ENCODE results near the gene OTULINL.

The OTULINL gene

DNA sequence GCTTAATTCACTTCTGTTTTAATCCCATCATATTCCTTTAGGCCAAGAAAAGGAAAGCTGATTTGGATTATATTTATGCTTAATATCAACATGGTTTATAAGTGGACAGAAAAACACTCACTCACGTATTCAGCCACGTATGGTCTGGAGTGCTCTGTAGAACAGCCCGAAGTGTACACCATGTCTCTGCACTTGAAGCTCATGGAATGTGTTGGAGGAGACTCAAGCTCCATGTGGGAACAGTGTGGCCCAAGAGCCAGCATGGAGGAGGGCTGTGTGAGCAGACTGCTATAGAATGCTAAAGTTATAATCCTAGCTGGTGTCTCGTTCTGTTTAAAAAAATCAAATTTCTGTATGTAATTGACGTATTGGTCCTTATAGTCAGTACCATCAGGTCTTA, 32.9 kb downstream of the OTULINL start:
- no peak overlapping the region for H3K4me2 ChIP-seq (ENCODE audit: low read depth, low read length, poor library complexity, severe bottlenecking)
- no peaks in the 10 kb centered on the region for H3K9me3 ChIP-seq (ENCODE audit: insufficient read depth, low read length)
- H3K9ac ChIP-seq (ENCODE audit: low read length), result no peak overlapping the region
- no peaks in the 10 kb centered on the region for H3K9me2 ChIP-seq (replicated peaks; ENCODE audit: insufficient read depth, low read length)
- H3K4me3 ChIP-seq (ENCODE audit: insufficient read depth, low read length, poor library complexity, severe bottlenecking), result no peak overlapping the region
- H3K27ac ChIP-seq (ENCODE audit: low read depth, low read length), result no peak overlapping the region
- no peaks in the 10 kb centered on the region for H3K36me3 ChIP-seq (ENCODE audit: low read length)
- H4K20me1 ChIP-seq (ENCODE audit: low read depth, low read length), result no peaks in the 10 kb centered on the region
- no peaks in the 10 kb centered on the region for H3F3A ChIP-seq (ENCODE audit: insufficient read depth)
- no peak for TF ChIP-seq EZH2phosphoT487 (conservative IDR thresholded peaks at IDR 0.05; ENCODE audit: low read length)
- TF ChIP-seq, protein P1, sequence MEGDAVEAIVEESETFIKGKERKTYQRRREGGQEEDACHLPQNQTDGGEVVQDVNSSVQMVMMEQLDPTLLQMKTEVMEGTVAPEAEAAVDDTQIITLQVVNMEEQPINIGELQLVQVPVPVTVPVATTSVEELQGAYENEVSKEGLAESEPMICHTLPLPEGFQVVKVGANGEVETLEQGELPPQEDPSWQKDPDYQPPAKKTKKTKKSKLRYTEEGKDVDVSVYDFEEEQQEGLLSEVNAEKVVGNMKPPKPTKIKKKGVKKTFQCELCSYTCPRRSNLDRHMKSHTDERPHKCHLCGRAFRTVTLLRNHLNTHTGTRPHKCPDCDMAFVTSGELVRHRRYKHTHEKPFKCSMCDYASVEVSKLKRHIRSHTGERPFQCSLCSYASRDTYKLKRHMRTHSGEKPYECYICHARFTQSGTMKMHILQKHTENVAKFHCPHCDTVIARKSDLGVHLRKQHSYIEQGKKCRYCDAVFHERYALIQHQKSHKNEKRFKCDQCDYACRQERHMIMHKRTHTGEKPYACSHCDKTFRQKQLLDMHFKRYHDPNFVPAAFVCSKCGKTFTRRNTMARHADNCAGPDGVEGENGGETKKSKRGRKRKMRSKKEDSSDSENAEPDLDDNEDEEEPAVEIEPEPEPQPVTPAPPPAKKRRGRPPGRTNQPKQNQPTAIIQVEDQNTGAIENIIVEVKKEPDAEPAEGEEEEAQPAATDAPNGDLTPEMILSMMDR (IDR thresholded peaks at IDR 0.05; ENCODE audit: insufficient read depth, low read length, poor library complexity, severe bottlenecking), result no peak
- H2AFZ ChIP-seq (ENCODE audit: low read depth, low read length, severe bottlenecking), result no peak overlapping the region
- no peaks in the 10 kb centered on the region for H3K27me3 ChIP-seq (ENCODE audit: low read length)
- H3K79me2 ChIP-seq (ENCODE audit: insufficient read depth, low read length), result no peaks in the 10 kb centered on the region

DNA sequence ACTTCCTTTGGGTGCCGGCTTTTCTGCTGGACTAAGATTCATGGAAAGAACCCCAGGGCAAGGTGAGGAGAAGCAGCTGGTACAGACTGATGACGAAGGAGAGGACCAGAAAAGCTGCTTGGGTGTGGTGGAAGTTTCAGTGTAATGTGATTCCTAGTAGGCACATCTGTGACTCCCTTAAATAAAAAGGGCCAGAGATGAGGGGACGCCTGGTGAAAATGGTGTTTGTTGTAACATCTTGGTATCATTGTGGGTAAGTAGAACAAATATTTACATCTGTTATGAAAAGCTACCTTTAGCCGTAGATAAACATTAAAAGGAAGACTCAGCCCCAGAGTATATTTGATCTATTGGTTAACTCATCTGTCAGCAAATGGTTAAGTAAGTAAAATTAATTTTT, 33.8 kb downstream of the OTULINL start:
- H3F3A ChIP-seq (ENCODE audit: insufficient read depth), result no peaks in the 10 kb centered on the region
- H3K9ac ChIP-seq (ENCODE audit: low read length), result no peak overlapping the region
- no peaks in the 10 kb centered on the region for H3K79me2 ChIP-seq (ENCODE audit: insufficient read depth, low read length)
- no peak overlapping the region for H2AFZ ChIP-seq (ENCODE audit: low read depth, low read length, severe bottlenecking)
- no peaks in the 10 kb centered on the region for H3K27me3 ChIP-seq (ENCODE audit: low read length)
- no peaks in the 10 kb centered on the region for H4K20me1 ChIP-seq (ENCODE audit: low read depth, low read length)
- H3K36me3 ChIP-seq (ENCODE audit: low read length), result no peaks in the 10 kb centered on the region
- H3K27ac ChIP-seq (ENCODE audit: low read depth, low read length), result no peak overlapping the region
- TF ChIP-seq EZH2phosphoT487 (conservative IDR thresholded peaks at IDR 0.05; ENCODE audit: low read length), result no peak
- TF ChIP-seq, protein P1 (IDR thresholded peaks at IDR 0.05; ENCODE audit: insufficient read depth, low read length, poor library complexity, severe bottlenecking), result no peak
- no peaks in the 10 kb centered on the region for H3K9me3 ChIP-seq (ENCODE audit: insufficient read depth, low read length)
- H3K4me2 ChIP-seq (ENCODE audit: low read depth, low read length, poor library complexity, severe bottlenecking), result no peak overlapping the region
- no peaks in the 10 kb centered on the region for H3K9me2 ChIP-seq (replicated peaks; ENCODE audit: insufficient read depth, low read length)
- H3K4me3 ChIP-seq (ENCODE audit: insufficient read depth, low read length, poor library complexity, severe bottlenecking), result no peak overlapping the region

GRCh38 chr5:14617441-14617840, 35.8 kb downstream of the OTULINL start:
- Histone ChIP-seq H3K9me3 (ENCODE audit: insufficient read depth, low read length) (no peaks in the 10 kb centered on the region), H3K79me2 (ENCODE audit: insufficient read depth, low read length) (no peaks in the 10 kb centered on the region), H3K27me3 (ENCODE audit: low read length) (no peaks in the 10 kb centered on the region), H3K36me3 (ENCODE audit: low read length) (no peaks in the 10 kb centered on the region), H3K4me2 (ENCODE audit: low read depth, low read length, poor library complexity, severe bottlenecking) (no peak overlapping the region), H4K20me1 (ENCODE audit: low read depth, low read length) (no peaks in the 10 kb centered on the region), H3K9ac (ENCODE audit: low read length) (no peak overlapping the region), H3K4me3 (ENCODE audit: insufficient read depth, low read length, poor library complexity, severe bottlenecking) (no peak overlapping the region), H3K27ac (ENCODE audit: low read depth, low read length) (no peak overlapping the region), H3K9me2 (replicated peaks; ENCODE audit: insufficient read depth, low read length) (no peaks in the 10 kb centered on the region), H2AFZ (ENCODE audit: low read depth, low read length, severe bottlenecking) (no peak overlapping the region), H3F3A (ENCODE audit: insufficient read depth) (no peaks in the 10 kb centered on the region)
- TF ChIP-seq, protein P1 (IDR thresholded peaks at IDR 0.05; ENCODE audit: insufficient read depth, low read length, poor library complexity, severe bottlenecking), result no peak
- TF ChIP-seq EZH2phosphoT487 (conservative IDR thresholded peaks at IDR 0.05; ENCODE audit: low read length), result no peak

All from SU-DHL-6 (cell line).